Mesothelial cell of epicardium (in vitro differentiated cells): ENCODE results near the gene DYNC2LI1. TPM values are rescaled to one million over a fixed set of nuclear protein-coding genes. Genes with fewer than 3 reads are reported as not detected.

Source experiments
- DNase-seq, 2 experiments: peaks; one replicate each; pipeline ENCODE4 v3.0.0; 2021; ENCODE audit warnings: low spot score in 2 of 2; ENCODE audit not compliant: unreplicated experiment in 2 of 2
- H3K27ac Mint-ChIP-seq: 2 replicates; pipeline ENCODE4 v1.8.0; 2021; ENCODE audit warnings: mixed read lengths
- H3K27me3 Mint-ChIP-seq: 2 replicates; pipeline ENCODE4 v1.8.0; 2021; ENCODE audit warnings: low read depth, mixed read lengths
- H3K36me3 Mint-ChIP-seq: 2 replicates; pipeline ENCODE4 v1.8.0; 2021; ENCODE audit warnings: mixed read lengths
- H3K4me1 Mint-ChIP-seq: 2 replicates; pipeline ENCODE4 v1.8.0; 2021; ENCODE audit warnings: mixed read lengths
- H3K4me3 Mint-ChIP-seq: 2 replicates; pipeline ENCODE4 v1.8.0; 2021; ENCODE audit warnings: mild to moderate bottlenecking, moderate library complexity, mixed read lengths
- H3K9me3 Mint-ChIP-seq: 2 replicates; pipeline ENCODE4 v1.8.0; 2021; ENCODE audit warnings: mixed read lengths
- total RNA-seq: library from RNA; stranded (reverse); gene quantifications from 3 replicates; pipeline ENCODE4 v1.2.1, GENCODE V29; 2021
- TF ChIP-seq, protein P1 (sequence below): fragments of 200-600 bp; sonication (generic); IDR thresholded peaks from one replicate; pipeline ENCODE4 v1.5.0; 2021; ENCODE audit warnings: antibody characterized with exemption; ENCODE audit not compliant: unreplicated experiment

The DYNC2LI1 gene
- total RNA-seq, 1 donor from 2014 or later = 30.7 TPM

DNA sequence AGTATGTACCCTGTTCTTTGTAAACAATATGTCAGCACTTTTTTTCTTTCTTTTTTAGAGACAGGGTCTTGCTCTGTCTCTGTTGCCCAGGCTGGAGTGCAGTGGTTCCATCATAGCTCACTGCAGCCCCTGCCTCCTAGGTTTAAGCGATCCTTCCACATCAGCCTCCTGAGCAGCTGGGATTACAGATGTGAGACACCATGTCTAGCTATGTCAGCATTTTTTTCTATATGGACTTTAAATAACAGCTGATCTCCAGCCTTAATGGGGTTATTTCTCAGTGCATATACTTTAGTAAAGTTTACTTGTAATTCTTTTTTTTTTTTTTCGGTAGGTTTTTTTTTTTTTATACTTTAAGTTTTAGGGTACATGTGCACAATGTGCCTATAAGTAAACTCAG lies 38.2 kb downstream of the DYNC2LI1 start:
- no peaks in the 10 kb centered on the region for H3K4me1 Mint-ChIP-seq
- H3K9me3 Mint-ChIP-seq = no peaks in the 10 kb centered on the region
- no peak overlapping the region for H3K4me3 Mint-ChIP-seq
- H3K27ac Mint-ChIP-seq = no peak overlapping the region
- peaks cover 13% of the 10 kb centered on the region for H3K36me3 Mint-ChIP-seq
- TF ChIP-seq, protein P1, sequence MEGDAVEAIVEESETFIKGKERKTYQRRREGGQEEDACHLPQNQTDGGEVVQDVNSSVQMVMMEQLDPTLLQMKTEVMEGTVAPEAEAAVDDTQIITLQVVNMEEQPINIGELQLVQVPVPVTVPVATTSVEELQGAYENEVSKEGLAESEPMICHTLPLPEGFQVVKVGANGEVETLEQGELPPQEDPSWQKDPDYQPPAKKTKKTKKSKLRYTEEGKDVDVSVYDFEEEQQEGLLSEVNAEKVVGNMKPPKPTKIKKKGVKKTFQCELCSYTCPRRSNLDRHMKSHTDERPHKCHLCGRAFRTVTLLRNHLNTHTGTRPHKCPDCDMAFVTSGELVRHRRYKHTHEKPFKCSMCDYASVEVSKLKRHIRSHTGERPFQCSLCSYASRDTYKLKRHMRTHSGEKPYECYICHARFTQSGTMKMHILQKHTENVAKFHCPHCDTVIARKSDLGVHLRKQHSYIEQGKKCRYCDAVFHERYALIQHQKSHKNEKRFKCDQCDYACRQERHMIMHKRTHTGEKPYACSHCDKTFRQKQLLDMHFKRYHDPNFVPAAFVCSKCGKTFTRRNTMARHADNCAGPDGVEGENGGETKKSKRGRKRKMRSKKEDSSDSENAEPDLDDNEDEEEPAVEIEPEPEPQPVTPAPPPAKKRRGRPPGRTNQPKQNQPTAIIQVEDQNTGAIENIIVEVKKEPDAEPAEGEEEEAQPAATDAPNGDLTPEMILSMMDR = no peak
- no peak for DNase-seq
- H3K27me3 Mint-ChIP-seq = no peaks in the 10 kb centered on the region

DNA sequence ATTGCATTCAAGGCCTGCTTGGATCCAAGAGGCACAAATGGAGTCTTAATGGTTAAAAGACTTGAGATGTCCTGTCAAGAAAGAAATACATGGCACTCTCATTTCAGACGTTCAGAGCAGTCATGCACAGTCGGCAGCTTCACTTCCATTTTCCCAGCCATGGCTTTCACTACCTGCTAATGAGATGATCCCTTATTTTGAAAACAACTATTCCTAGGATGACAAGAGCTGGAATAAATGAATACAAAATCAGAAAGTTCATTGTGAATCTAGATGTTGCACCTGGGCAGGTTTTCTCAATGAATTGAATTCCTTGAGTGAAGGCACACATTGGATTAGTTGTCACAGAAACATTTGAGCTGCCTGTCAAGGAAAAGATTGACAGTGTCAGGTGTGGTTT lies 39.1 kb downstream of the DYNC2LI1 start:
- TF ChIP-seq, protein P1 = no peak
- Mint-ChIP-seq H3K4me1 (no peaks in the 10 kb centered on the region), H3K36me3 (peaks cover 8% of the 10 kb centered on the region), H3K9me3 (no peaks in the 10 kb centered on the region), H3K27ac (no peak overlapping the region), H3K4me3 (no peak overlapping the region), H3K27me3 (no peaks in the 10 kb centered on the region)
- no peak for DNase-seq

DNA sequence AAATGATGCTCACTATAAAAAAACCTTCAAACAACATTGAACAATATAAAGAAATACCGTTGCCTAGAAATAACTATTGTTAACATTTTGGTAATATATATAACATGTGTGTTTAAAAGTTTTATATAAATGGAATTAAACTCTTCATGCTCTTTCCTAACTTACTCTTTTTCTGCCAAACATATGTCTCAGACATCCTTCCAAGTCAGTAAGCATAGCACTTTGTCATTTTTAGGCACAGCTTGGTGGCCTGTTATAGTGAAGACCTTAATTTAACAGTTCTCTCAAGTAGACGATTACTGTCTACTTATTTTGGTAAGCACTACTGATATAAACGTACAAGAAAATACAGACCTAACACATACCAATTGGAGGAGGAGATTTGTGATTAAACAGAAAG lies 40.9 kb downstream of the DYNC2LI1 start:
- Mint-ChIP-seq H3K4me3 (no peak overlapping the region), H3K27me3 (no peaks in the 10 kb centered on the region), H3K36me3 (peaks cover 6% of the 10 kb centered on the region), H3K27ac (no peak overlapping the region), H3K9me3 (no peaks in the 10 kb centered on the region), H3K4me1 (no peaks in the 10 kb centered on the region)
- DNase-seq = no peak
- TF ChIP-seq, protein P1 = no peak

DNA sequence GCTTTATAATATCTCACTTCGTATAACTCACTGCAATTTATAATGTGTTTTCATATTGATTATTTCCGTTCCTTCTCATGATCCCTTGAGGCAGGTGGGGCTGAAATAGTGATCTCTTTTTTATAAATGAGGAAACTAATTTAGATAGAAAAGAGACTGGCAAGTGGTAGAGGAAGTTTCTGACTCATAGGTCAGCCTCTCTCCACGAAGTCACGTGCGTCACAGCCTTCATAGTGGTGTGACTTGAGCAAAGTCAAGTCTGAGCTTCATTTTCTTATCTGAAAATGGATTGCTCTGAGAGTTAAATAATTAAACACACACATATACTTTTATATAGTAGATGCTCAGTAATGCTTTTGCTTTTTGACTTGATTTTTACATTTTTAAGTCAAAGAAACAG lies 44.9 kb downstream of the DYNC2LI1 start:
- Mint-ChIP-seq H3K27ac (no peak overlapping the region), H3K4me3 (no peak overlapping the region), H3K36me3 (peaks cover 4% of the 10 kb centered on the region), H3K4me1 (no peaks in the 10 kb centered on the region), H3K9me3 (peaks cover 3% of the 10 kb centered on the region), H3K27me3 (peaks cover 25% of the 10 kb centered on the region)
- no peak for DNase-seq
- TF ChIP-seq, protein P1 = no peak

DNA sequence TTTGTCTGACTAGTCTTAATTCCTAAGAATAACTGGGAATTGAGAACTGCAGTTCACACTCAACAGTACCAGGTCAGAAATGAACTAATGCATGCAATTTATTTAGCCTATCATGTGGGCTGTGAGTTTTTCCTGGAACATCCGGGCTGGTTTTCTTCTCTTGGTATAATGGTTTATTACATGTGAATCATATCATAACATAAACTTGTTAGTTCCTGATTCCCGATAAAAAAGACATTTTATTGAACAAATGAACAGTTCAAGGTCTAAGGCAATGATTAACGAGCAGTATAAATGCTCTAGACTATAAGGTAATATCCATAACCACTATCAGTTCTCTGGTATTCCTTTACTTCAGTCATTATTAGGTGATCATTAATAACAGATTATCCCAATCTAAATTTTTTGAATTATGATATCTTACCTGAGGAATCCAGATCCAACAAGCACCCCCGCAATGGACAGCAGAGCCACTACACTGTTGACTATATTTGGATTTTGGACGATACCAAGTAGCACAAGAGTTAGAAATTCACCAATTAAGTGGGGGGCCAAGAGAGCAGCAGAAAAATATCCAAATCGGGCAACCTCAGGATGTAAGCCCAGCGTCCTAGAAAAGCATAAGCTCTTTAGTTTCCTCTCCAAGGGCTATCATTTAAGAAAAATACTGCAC lies 45.8 kb downstream of the DYNC2LI1 start:
- Mint-ChIP-seq H3K27me3 (peaks cover 31% of the 10 kb centered on the region), H3K4me3 (no peak overlapping the region), H3K4me1 (no peaks in the 10 kb centered on the region), H3K27ac (no peak overlapping the region), H3K36me3 (peaks cover 4% of the 10 kb centered on the region), H3K9me3 (peaks cover 3% of the 10 kb centered on the region)
- DNase-seq = no peak
- TF ChIP-seq, protein P1 = no peak
